ENCODE measurements around the gene CDC40.

GRCh38 chr6:110256366-110256765 lies 76.1 kb downstream of the CDC40 start:
- no peak for TF ChIP-seq CTCF (conservative IDR thresholded peaks at IDR 0.05 in 1 of 2, IDR thresholded peaks at IDR 0.05 in 1 of 2; ENCODE audit: low read depth in 1 of 2, low read length in 2 of 2)
- TF ChIP-seq EZH2 (IDR thresholded peaks at IDR 0.05; ENCODE audit: low read length, missing control alignments) = no peak

Measured in fibroblast of lung (primary cell).